Cardiac muscle cell (in vitro differentiated cells and primary cell): ENCODE measurements around the gene TBC1D5. TPM values are rescaled to one million over a fixed set of nuclear protein-coding genes. Genes with fewer than 3 reads are reported as not detected.

ENCODE experiments used
- DNase-seq, 2 donors: peaks; one replicate each; pipeline versions ENCODE4 v3.0.0 to v3.0.0-alpha.2; 2010 to 2017; ENCODE audit warnings: low read depth in 1 of 2, low spot score in 1 of 2
- H3K27ac ChIP-seq: fragments of 200-600 bp; sonication (generic); 2 replicates; pipeline ENCODE4 v1.5.1; 2016
- H3K27me3 ChIP-seq: fragments of 200-600 bp; sonication (generic); 2 replicates; pipeline ENCODE4 v1.6.0; 2016; ENCODE audit warnings: control low read depth
- H3K36me3 ChIP-seq: fragments of 200-600 bp; sonication (generic); 2 replicates; pipeline ENCODE4 v1.5.1; 2016; ENCODE audit warnings: control low read depth
- H3K4me1 ChIP-seq: fragments of 200-600 bp; sonication (generic); 2 replicates; pipeline ENCODE4 v1.8.1; 2017; ENCODE audit warnings: low read depth, mild to moderate bottlenecking, mixed run types
- H3K4me3 ChIP-seq: fragments of 200-600 bp; sonication (generic); 2 replicates; pipeline ENCODE4 v1.5.1; 2016; ENCODE audit warnings: mild to moderate bottlenecking
- H3K9me3 ChIP-seq: fragments of 200-600 bp; sonication (generic); 2 replicates; pipeline ENCODE4 v1.5.1; 2017; ENCODE audit warnings: low read depth, mild to moderate bottlenecking, control low read depth
- CTCF ChIP-seq: IDR thresholded peaks from 2 replicates; pipeline ENCODE4 v1.5.1; 2012; ENCODE audit warnings: low read depth, mild to moderate bottlenecking, low read length
- polyA plus RNA-seq: library from polyadenylated mRNA; unstranded; fragments of >200 nt; fragmentation: Nextera tagmentation; extraction: Ambion mirVana; gene quantifications from 2 replicates; pipeline ENCODE4 v1.2.1, GENCODE V29; 2016
- total RNA-seq: library from RNA; depleted of rRNA; stranded (reverse); fragments of >200 nt; gene quantifications from 2 replicates; pipeline ENCODE4 v1.2.3, GENCODE V29; 2016

Gene TBC1D5
- total and polyA plus RNA-seq, 2 experiments from 2014 or later = 34.5 to 66.6 TPM

- no peaks in the 10 kb centered on the region for H3K4me1 ChIP-seq
- DNase-seq = no peak
- no peaks in the 10 kb centered on the region for H3K9me3 ChIP-seq
- H3K27me3 ChIP-seq = no peaks in the 10 kb centered on the region
- no peak overlapping the region for H3K4me3 ChIP-seq
- no peak for TF ChIP-seq CTCF
- H3K27ac ChIP-seq = no peak overlapping the region
- no peaks in the 10 kb centered on the region for H3K36me3 ChIP-seq
Observed at GRCh38 chr3:17387108-17387507, 355.3 kb downstream of the TBC1D5 start.

GRCh38 chr3:17386432-17386831 lies 356.0 kb downstream of the TBC1D5 start:
- Histone ChIP-seq H3K27ac (no peak overlapping the region), H3K27me3 (no peaks in the 10 kb centered on the region), H3K4me3 (no peak overlapping the region), H3K4me1 (no peaks in the 10 kb centered on the region), H3K36me3 (no peaks in the 10 kb centered on the region), H3K9me3 (no peaks in the 10 kb centered on the region)
- no peak for TF ChIP-seq CTCF
- DNase-seq = no peak

- TF ChIP-seq CTCF = no peak
- H3K4me1 ChIP-seq = no peaks in the 10 kb centered on the region
- H3K9me3 ChIP-seq = no peaks in the 10 kb centered on the region
- no peaks in the 10 kb centered on the region for H3K27me3 ChIP-seq
- no peaks in the 10 kb centered on the region for H3K36me3 ChIP-seq
- H3K4me3 ChIP-seq = no peak overlapping the region
- peak in 1 of 2 donors; percentile 30 for DNase-seq
- H3K27ac ChIP-seq = no peak overlapping the region
Observed at GRCh38 chr3:17384567-17385296, 357.7 kb downstream of the TBC1D5 start.

- no peak for DNase-seq
- H3K9me3 ChIP-seq = no peaks in the 10 kb centered on the region
- H3K4me1 ChIP-seq = no peaks in the 10 kb centered on the region
- H3K27me3 ChIP-seq = no peaks in the 10 kb centered on the region
- TF ChIP-seq CTCF = no peak
- no peak overlapping the region for H3K27ac ChIP-seq
- peaks cover 14% of the 10 kb centered on the region for H3K36me3 ChIP-seq
- no peak overlapping the region for H3K4me3 ChIP-seq
Observed at GRCh38 chr3:17373304-17373703, 369.1 kb downstream of the TBC1D5 start.

- no peaks in the 10 kb centered on the region for H3K9me3 ChIP-seq
- no peak overlapping the region for H3K27ac ChIP-seq
- H3K27me3 ChIP-seq = no peaks in the 10 kb centered on the region
- no peaks in the 10 kb centered on the region for H3K4me1 ChIP-seq
- no peak for TF ChIP-seq CTCF
- H3K36me3 ChIP-seq = peaks cover 14% of the 10 kb centered on the region
- DNase-seq = peak in 1 of 2 donors; percentile 7
- H3K4me3 ChIP-seq = no peak overlapping the region
Observed at GRCh38 chr3:17372362-17373210, 369.8 kb downstream of the TBC1D5 start.
